ENCODE data around the gene POFUT2. TPM values are rescaled to one million over a fixed set of nuclear protein-coding genes. Genes with fewer than 3 reads are reported as not detected.

POFUT2 gene
- polyA plus RNA-seq, 1 donor from 2014 or later: 25.4 TPM

- Histone ChIP-seq H3K9me2 (ENCODE audit: insufficient read depth, low read length) (no peaks in the 10 kb centered on the region), H3K27me3 (ENCODE audit: insufficient read depth, low read depth, low read length) (no peaks in the 10 kb centered on the region), H2AFZ (ENCODE audit: low read depth, low read length) (no peak overlapping the region), H3K27ac (ENCODE audit: low read length) (no peak overlapping the region), H3K79me2 (replicated peaks; ENCODE audit: insufficient read depth, low read length) (no peaks in the 10 kb centered on the region), H3F3A (ENCODE audit: insufficient read depth, low read length, poor library complexity, severe bottlenecking) (no peaks in the 10 kb centered on the region), H3K9ac (ENCODE audit: low read length) (no peak overlapping the region), H4K20me1 (ENCODE audit: insufficient read depth) (no peaks in the 10 kb centered on the region), H3K4me3 (ENCODE audit: low read length) (no peak overlapping the region), H3K4me2 (ENCODE audit: low read length) (no peak overlapping the region), H3K36me3 (ENCODE audit: insufficient read depth, low read length) (no peaks in the 10 kb centered on the region), H3K9me3 (ENCODE audit: low read length) (no peaks in the 10 kb centered on the region)
- TF ChIP-seq RAD21 (conservative IDR thresholded peaks at IDR 0.05) (no peak), EP300 (conservative IDR thresholded peaks at IDR 0.05; ENCODE audit: poor library complexity, severe bottlenecking) (no peak), TAF1 (IDR thresholded peaks at IDR 0.05; ENCODE audit: low read depth) (no peak), CTCF (IDR thresholded peaks at IDR 0.05; ENCODE audit: poor library complexity, severe bottlenecking) (no peak), EZH2 (IDR thresholded peaks at IDR 0.05; ENCODE audit: borderline replicate concordance, insufficient read depth, low read length, poor library complexity, severe bottlenecking) (no peak), SMC3 (conservative IDR thresholded peaks at IDR 0.05; ENCODE audit: poor library complexity) (no peak), REST (IDR thresholded peaks at IDR 0.05; ENCODE audit: borderline replicate concordance) (no peak), MXI1 (conservative IDR thresholded peaks at IDR 0.05; ENCODE audit: poor library complexity, severe bottlenecking) (no peak), POLR2AphosphoS5 (IDR thresholded peaks at IDR 0.05) (no peak)
Observed at GRCh38 chr21:45291613-45292398, 4.1 kb upstream of the POFUT2 start.

GRCh38 chr21:45290948-45291612 is 3.4 kb upstream of the POFUT2 start:
- TF ChIP-seq TAF1 (IDR thresholded peaks at IDR 0.05; ENCODE audit: low read depth): no peak
- TF ChIP-seq EP300 (conservative IDR thresholded peaks at IDR 0.05; ENCODE audit: poor library complexity, severe bottlenecking): no peak
- no peak for TF ChIP-seq REST (IDR thresholded peaks at IDR 0.05; ENCODE audit: borderline replicate concordance)
- TF ChIP-seq MXI1 (conservative IDR thresholded peaks at IDR 0.05; ENCODE audit: poor library complexity, severe bottlenecking): no peak
- no peak for TF ChIP-seq SMC3 (conservative IDR thresholded peaks at IDR 0.05; ENCODE audit: poor library complexity)
- no peak for TF ChIP-seq CTCF (IDR thresholded peaks at IDR 0.05; ENCODE audit: poor library complexity, severe bottlenecking)
- no peak for TF ChIP-seq EZH2 (IDR thresholded peaks at IDR 0.05; ENCODE audit: borderline replicate concordance, insufficient read depth, low read length, poor library complexity, severe bottlenecking)
- H3K9me2 ChIP-seq (ENCODE audit: insufficient read depth, low read length): no peaks in the 10 kb centered on the region
- no peak overlapping the region for H2AFZ ChIP-seq (ENCODE audit: low read depth, low read length)
- H3K9me3 ChIP-seq (ENCODE audit: low read length): no peaks in the 10 kb centered on the region
- H4K20me1 ChIP-seq (ENCODE audit: insufficient read depth): no peaks in the 10 kb centered on the region
- H3K79me2 ChIP-seq (replicated peaks; ENCODE audit: insufficient read depth, low read length): peaks cover 6% of the 10 kb centered on the region
- H3K27me3 ChIP-seq (ENCODE audit: insufficient read depth, low read depth, low read length): no peaks in the 10 kb centered on the region
- no peaks in the 10 kb centered on the region for H3F3A ChIP-seq (ENCODE audit: insufficient read depth, low read length, poor library complexity, severe bottlenecking)
- H3K4me2 ChIP-seq (ENCODE audit: low read length): no peak overlapping the region
- no peak overlapping the region for H3K4me3 ChIP-seq (ENCODE audit: low read length)
- no peak overlapping the region for H3K27ac ChIP-seq (ENCODE audit: low read length)
- H3K9ac ChIP-seq (ENCODE audit: low read length): no peak overlapping the region
- H3K36me3 ChIP-seq (ENCODE audit: insufficient read depth, low read length): no peaks in the 10 kb centered on the region
